ENCODE measurements around the gene PKHD1. TPM values are rescaled to one million over a fixed set of nuclear protein-coding genes. Genes with fewer than 3 reads are reported as not detected.

The PKHD1 gene
- total RNA-seq, 2 donors from 2014 or later = 0.14 TPM; not detected in 1

GRCh38 chr6:51812231-51812630 is 275.2 kb downstream of the PKHD1 start:
- no peak for TF ChIP-seq CTCF (IDR thresholded peaks at IDR 0.05)
- no peak overlapping the region for H3K27ac ChIP-seq
- no peak overlapping the region for H3K4me3 ChIP-seq
- H3K9me3 ChIP-seq = no peaks in the 10 kb centered on the region
- ATAC-seq (ENCODE audit: insufficient number of reproducible peaks, low FRiP score, low read depth) (no peak), DNase-seq (ENCODE audit: low spot score) (no peak)
- H3K36me3 ChIP-seq = no peaks in the 10 kb centered on the region
- no peaks in the 10 kb centered on the region for H3K27me3 ChIP-seq (replicated peaks; ENCODE audit: insufficient read depth)
- H3K4me1 ChIP-seq (ENCODE audit: control insufficient read depth in 1 of 2, low read depth in 2 of 2) = no peaks in the 10 kb centered on the region

- TF ChIP-seq CTCF (IDR thresholded peaks at IDR 0.05) = no peak
- Histone ChIP-seq H3K27ac (no peak overlapping the region), H3K4me3 (no peak overlapping the region), H3K27me3 (replicated peaks; ENCODE audit: insufficient read depth) (no peaks in the 10 kb centered on the region), H3K9me3 (no peaks in the 10 kb centered on the region), H3K36me3 (no peaks in the 10 kb centered on the region), H3K4me1 (ENCODE audit: control insufficient read depth in 1 of 2, low read depth in 2 of 2) (no peaks in the 10 kb centered on the region)
- DNase-seq (ENCODE audit: low spot score) (no peak), ATAC-seq (ENCODE audit: insufficient number of reproducible peaks, low FRiP score, low read depth) (no peak)
These were observed 281.9 kb downstream of the PKHD1 start for GRCh38 chr6:51805517-51805916.

GRCh38 chr6:51800603-51801002 is 286.8 kb downstream of the PKHD1 start:
- no peak overlapping the region for H3K4me3 ChIP-seq
- no peak for TF ChIP-seq CTCF (IDR thresholded peaks at IDR 0.05)
- no peaks in the 10 kb centered on the region for H3K36me3 ChIP-seq
- H3K9me3 ChIP-seq = no peaks in the 10 kb centered on the region
- no peak overlapping the region for H3K27ac ChIP-seq
- no peaks in the 10 kb centered on the region for H3K27me3 ChIP-seq (replicated peaks; ENCODE audit: insufficient read depth)
- DNase-seq (ENCODE audit: low spot score) = no peak
- no peaks in the 10 kb centered on the region for H3K4me1 ChIP-seq (ENCODE audit: control insufficient read depth in 1 of 2, low read depth in 2 of 2)
- ATAC-seq (ENCODE audit: insufficient number of reproducible peaks, low FRiP score, low read depth) = no peak

- H3K4me1 ChIP-seq (ENCODE audit: control insufficient read depth in 1 of 2, low read depth in 2 of 2) = no peaks in the 10 kb centered on the region
- no peaks in the 10 kb centered on the region for H3K27me3 ChIP-seq (replicated peaks; ENCODE audit: insufficient read depth)
- H3K36me3 ChIP-seq = no peaks in the 10 kb centered on the region
- no peak for TF ChIP-seq CTCF (IDR thresholded peaks at IDR 0.05)
- DNase-seq (ENCODE audit: low spot score) (no peak), ATAC-seq (ENCODE audit: insufficient number of reproducible peaks, low FRiP score, low read depth) (no peak)
- H3K27ac ChIP-seq = no peak overlapping the region
- no peak overlapping the region for H3K4me3 ChIP-seq
- no peaks in the 10 kb centered on the region for H3K9me3 ChIP-seq
These were observed 294.0 kb downstream of the PKHD1 start for GRCh38 chr6:51793393-51793792.

DNA sequence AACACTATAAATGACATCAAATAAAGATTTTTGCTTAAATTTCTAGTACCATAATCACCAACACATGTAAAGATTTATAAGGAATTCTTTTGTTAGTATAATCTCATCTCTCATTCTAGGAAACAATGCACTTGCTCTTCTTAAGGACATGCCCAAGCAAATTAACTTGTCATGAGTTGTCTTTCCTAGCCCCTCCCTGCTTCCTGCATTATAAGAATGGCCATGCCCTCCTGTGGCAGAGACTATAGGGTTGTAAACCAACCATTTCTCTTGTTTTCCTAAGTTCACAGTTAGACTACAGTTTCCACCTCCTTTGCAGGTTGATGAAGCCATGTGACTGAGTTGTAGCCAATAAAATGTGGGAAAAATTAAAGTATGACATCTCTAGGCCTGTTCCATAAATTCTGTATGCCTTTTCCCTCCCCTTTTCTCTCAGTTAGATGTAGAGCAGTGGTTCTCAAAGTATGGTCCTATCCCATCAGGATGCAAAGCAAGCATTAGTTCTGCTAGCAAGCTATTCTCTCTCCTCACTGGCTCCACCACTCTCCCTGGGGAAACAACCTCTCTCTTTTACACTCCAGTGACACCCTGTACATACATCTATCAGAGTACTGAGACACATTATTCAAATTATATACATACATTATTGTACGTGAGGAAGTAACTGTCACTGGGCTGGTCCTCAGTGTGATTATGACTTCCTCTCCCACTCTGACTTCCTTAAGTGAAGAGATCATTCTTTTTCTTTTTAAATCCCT is 295.0 kb downstream of the PKHD1 start:
- Histone ChIP-seq H3K4me3 (no peak overlapping the region), H3K4me1 (ENCODE audit: control insufficient read depth in 1 of 2, low read depth in 2 of 2) (no peaks in the 10 kb centered on the region), H3K9me3 (no peaks in the 10 kb centered on the region), H3K27ac (no peak overlapping the region), H3K27me3 (replicated peaks; ENCODE audit: insufficient read depth) (no peaks in the 10 kb centered on the region), H3K36me3 (no peaks in the 10 kb centered on the region)
- DNase-seq (ENCODE audit: low spot score) (no peak), ATAC-seq (ENCODE audit: insufficient number of reproducible peaks, low FRiP score, low read depth) (no peak)
- TF ChIP-seq CTCF (IDR thresholded peaks at IDR 0.05) = no peak

Measured in thoracic aorta (tissue), 2 donors.